Stimulated activated CD4-positive, alpha-beta T cell treated with anti-CD3 and anti-CD28 coated beads, Interleukin-4, amount 100 ng/mL, for 4 hours (primary cell): ENCODE results near the gene LIFR.
A peak's percentile ranks its signal among the peaks of the same experiment; 100 is the strongest.
"Not testable (repeated sequence)": the region's sequence is repeated elsewhere in the genome, so short reads cannot be mapped to it uniquely, and the experiment has no call there.

Experiments used
- DNase-seq, 2 experiments: peaks; one replicate each; pipeline ENCODE4 v3.0.0-alpha.2; 2020

The LIFR gene, protein sequence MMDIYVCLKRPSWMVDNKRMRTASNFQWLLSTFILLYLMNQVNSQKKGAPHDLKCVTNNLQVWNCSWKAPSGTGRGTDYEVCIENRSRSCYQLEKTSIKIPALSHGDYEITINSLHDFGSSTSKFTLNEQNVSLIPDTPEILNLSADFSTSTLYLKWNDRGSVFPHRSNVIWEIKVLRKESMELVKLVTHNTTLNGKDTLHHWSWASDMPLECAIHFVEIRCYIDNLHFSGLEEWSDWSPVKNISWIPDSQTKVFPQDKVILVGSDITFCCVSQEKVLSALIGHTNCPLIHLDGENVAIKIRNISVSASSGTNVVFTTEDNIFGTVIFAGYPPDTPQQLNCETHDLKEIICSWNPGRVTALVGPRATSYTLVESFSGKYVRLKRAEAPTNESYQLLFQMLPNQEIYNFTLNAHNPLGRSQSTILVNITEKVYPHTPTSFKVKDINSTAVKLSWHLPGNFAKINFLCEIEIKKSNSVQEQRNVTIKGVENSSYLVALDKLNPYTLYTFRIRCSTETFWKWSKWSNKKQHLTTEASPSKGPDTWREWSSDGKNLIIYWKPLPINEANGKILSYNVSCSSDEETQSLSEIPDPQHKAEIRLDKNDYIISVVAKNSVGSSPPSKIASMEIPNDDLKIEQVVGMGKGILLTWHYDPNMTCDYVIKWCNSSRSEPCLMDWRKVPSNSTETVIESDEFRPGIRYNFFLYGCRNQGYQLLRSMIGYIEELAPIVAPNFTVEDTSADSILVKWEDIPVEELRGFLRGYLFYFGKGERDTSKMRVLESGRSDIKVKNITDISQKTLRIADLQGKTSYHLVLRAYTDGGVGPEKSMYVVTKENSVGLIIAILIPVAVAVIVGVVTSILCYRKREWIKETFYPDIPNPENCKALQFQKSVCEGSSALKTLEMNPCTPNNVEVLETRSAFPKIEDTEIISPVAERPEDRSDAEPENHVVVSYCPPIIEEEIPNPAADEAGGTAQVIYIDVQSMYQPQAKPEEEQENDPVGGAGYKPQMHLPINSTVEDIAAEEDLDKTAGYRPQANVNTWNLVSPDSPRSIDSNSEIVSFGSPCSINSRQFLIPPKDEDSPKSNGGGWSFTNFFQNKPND

GRCh38 chr5:38556599-38557307 is at the start of gene LIFR:
TSS of gene LIFR (minus strand) at chr5:38556646. CDS start at chr5:38530647, 25,999 bp downstream.
- DNase-seq, result peak; percentile 26 to 56

DNA sequence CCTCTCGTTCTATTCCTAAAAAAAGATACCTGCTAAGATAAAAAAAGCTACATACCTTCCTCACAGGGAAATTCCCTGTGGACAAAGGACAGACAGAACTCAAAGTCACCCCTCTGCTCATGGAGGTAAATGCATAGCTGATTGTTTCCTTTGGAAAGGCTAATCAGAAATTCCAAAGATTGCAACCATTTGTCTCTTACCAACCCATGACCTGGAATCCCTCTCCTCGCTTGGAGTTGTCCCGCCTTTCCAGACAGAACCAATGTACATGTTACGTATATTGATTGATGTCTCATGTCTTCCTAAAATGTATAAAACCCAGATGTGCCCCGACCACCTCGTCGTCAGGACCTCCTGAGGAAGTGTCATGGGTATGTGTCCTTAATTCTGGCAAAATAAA is 49.2 kb upstream of the LIFR start:
- no peak for DNase-seq

- DNase-seq, result no peak
Observed at GRCh38 chr5:38603691-38604090, 47.2 kb upstream of the LIFR start.

DNA sequence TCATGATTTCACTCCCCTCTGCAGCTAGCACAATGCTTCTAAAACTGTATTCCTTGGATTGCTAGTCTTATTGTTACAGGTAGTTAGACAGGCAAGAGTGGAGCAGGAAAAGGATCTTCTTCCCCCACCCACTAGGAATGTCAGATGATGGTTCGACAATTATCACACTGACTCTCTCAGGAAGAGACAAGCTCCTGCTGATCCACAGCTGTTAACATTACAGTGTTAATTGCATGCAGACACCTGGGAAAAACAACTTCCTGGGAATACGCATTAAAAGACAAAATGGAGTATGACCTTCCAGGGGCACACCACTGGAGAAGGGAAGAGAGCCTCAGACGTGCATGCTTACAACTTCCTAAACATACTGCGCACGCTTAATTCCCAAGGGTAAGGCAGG is 46.2 kb upstream of the LIFR start:
- DNase-seq, result no peak

- no peak for DNase-seq
Observed at GRCh38 chr5:38601863-38602298, 45.4 kb upstream of the LIFR start.

DNA sequence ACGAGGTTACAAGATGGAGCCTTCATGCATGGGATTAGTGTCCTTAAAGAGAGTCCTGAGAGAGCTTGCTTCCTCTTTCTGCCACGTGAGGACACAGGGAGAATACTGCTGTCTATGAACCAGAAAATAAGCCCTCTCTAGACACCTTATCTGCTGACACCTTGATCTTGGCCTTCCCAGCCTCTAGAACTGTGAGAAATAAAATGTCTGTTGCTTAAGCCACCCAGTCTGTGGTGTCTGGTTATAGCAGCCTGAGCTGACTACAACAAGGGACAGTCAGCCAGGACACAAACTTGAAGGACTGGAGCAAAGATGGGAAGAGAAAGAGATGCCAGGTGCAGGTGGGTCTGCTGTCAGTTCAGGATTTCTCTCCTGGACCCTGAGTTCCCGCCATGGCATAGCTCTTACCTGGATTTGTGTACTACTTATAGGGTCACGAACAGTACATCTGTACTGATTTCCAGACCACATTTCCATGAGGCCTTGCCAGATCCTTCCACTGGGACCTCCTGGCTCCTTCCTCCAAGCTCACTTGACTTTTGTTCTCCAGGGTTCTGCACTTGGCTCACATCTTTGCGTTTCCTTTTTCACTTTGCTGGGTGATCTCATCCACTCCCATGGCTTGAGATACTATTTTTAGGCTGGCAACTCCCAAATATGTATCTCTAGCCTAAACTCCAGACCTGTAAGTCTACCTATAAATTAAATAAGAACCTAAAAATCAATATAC is 44.9 kb upstream of the LIFR start:
- DNase-seq, result no peak

GRCh38 chr5:38600329-38601045 is 44.0 kb upstream of the LIFR start:
- DNase-seq, result no peak

GRCh38 chr5:38599751-38600150 is 43.3 kb upstream of the LIFR start:
- not testable (repeated sequence) for DNase-seq

- no peak for DNase-seq
Observed at GRCh38 chr5:38598994-38599617, 42.7 kb upstream of the LIFR start.

DNA sequence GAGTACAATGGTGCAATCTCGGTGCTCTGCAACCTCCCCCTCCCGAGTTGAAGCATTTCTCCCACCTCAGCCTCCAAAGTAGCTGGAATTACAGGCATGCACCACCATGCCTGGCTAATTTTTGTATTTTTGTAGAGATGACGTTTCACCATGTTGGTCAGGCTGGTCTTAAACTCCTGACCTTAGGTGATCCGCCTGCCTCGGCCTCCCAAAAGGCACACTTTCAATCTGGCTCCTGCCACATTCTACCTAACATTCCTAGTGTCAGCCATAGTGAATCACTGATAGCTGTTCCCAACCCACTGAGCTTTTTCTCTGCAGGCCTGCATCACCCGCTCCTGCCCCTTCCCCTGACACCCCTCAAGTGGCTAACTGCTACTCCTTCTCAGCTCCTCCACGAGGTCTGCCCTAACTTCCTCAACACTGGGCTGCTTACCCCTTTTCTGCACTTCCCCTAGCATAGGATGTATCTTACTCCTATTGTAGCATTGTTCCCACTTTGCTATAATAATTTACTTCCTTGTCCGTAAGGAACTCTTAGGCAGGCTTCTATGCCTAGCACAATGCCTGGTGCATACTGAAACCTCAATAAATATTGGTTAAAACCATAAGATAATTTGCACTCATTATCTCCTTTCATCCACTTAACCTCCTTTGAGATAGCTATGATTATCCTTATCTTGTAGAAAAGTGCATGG is 42.0 kb upstream of the LIFR start:
- no peak for DNase-seq

- DNase-seq, result no peak
Observed at GRCh38 chr5:38596981-38597380, 40.5 kb upstream of the LIFR start.

GRCh38 chr5:38595132-38595745 is 38.8 kb upstream of the LIFR start:
- DNase-seq, result no peak

DNA sequence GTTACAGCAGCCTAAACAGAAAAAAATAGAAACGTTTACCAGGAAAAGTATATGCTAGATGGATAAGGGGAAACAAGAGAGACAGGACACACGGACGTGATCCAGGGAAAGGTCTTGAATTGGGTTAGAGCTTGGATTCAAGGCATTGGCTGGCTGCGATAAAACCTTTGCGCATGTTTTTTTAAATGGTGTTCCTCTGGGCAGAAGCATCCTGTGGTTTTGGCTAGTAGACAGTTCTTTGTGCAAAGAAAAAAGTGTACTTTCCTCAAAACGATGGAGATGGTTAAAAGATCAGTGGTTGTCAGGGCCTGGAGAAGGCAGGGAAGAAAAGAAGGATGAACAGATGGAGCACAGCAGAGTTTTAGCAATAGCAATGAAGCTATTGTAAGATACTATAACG is 37.5 kb upstream of the LIFR start:
- DNase-seq, result no peak

DNA sequence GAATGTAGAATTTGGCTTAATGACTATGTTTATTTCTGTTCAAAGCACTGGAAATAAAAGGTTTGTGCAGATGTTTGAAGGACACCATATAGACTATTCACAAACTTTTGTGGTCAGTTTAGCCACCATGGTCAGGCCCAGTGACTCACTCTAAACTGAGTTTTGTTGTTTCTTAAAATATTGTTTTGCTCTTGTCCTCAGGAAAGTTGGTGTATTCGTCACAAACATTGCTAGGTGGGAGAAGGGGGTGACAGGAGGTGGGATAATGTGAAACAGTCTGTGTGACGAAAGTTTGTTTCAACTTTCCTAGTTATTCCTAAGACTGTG is 35.0 kb upstream of the LIFR start:
- no peak for DNase-seq

- no peak for DNase-seq
Observed at GRCh38 chr5:38590838-38591522, 34.5 kb upstream of the LIFR start.

GRCh38 chr5:38589629-38590028 is 33.2 kb upstream of the LIFR start:
- no peak for DNase-seq

DNA sequence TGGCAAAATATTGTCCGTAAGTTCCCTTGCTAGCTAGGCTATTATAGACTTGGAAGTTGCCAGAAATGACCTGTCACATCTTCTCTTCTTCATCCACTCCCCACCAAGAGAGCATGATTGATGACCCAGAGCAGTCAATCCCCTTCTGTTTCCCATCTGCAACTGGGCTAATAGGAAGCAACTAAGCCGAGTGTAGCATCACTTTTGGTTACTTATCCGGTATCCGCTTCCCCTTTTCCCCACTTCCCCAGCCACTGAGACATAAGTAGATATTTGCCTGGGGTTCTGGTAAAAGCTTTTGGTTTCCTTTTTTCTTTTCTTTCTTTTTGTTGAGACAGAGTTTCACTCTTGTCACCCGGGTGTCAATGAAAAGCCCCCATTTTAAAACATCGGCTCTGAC is 29.4 kb upstream of the LIFR start:
- no peak for DNase-seq

GRCh38 chr5:38583500-38583899 is 27.1 kb upstream of the LIFR start:
- DNase-seq, result no peak

DNA sequence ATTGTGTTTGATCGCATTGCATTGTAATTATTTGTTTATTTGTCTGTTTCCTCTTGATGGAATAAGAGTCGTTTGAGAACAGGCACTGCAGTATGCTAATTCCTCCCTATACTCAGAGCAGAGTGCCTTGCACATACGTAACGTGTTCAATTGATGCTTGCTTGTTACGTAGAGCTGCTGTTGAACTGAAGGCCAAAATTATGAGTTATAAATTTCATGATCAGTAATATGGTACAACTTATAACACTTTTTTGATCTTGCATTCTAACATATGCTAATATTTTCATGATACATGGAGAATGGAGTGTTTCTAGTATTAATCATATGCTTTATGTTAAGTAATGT is 26.5 kb upstream of the LIFR start:
- no peak for DNase-seq
